HFF-Myc (cell line): ENCODE data around the gene TPRN.

Experiments
- DNase-seq: peaks from one replicate; pipeline ENCODE4 v3.0.0-alpha.2; 2011; ENCODE audit warnings: low read depth; ENCODE audit errors: extremely low read depth
- H3K4me3 ChIP-seq: replicated peaks from 2 replicates; pipeline ENCODE4 v1.5.1; 2011; ENCODE audit warnings: low read depth, mild to moderate bottlenecking, control low read depth, low read length
- CTCF ChIP-seq: IDR thresholded peaks from 2 replicates; pipeline ENCODE4 v1.5.1; 2012; ENCODE audit warnings: mild to moderate bottlenecking, low read depth, low read length, control low read depth; ENCODE audit errors: missing control alignments

The TPRN gene

DNA sequence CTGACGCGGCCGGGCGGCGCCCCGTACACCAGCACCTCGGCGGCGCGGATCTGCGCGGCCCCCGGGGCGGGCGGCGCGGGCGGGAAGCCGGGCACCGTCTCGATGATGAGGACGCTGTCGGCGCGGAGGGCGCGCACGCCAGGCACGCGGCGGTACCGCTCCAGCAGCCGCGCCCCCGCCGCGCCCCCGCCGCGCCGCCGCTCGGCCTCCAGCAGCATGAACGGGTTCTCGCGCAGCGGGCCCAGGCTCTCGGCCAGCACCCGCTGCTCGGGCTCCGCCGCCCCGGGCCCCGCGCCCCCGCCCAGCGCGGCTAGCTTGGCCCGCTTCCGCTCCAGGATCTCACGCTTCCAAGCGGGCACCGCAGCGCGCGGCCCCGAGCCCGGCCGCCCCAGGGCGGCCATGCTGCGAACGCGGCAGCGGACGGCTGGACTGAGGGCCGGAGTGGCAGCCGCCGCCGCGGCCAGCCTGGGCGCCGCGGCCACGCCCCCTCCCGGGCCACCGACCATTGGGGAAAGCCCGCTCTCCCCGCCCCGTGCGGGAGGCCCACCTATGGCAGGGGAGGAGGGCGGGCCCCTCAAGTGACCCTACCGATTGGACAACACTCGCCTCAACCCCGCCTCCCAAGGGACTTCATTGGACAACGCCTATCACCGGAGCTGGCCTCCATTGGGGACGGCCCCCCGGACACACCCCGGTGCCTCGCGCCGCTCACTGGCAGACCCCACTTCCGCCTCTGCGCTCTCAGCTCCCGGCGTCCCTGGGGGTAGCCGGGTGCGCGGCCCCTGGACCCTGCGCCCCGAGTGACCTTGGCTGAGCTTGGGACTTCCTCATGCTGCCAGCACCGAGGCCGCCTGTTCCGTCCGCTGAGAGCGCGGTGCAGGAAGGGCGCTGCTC, at the start of gene TPRN:
Gene TPRN, minus strand, starts transcription at position 431 of the 894 bp plus-strand sequence. Its CDS starts 30 bp downstream, at position 401.
- H3K4me3 ChIP-seq, result peak within 1 kb of the TSS; percentile 53
- DNase-seq, result peak; percentile 92
- no peak for TF ChIP-seq CTCF

GRCh38 chr9:137247916-137248175, 47.3 kb upstream of the TPRN start:
- no peak for DNase-seq
- no peak overlapping the region for H3K4me3 ChIP-seq
- no peak for TF ChIP-seq CTCF

DNA sequence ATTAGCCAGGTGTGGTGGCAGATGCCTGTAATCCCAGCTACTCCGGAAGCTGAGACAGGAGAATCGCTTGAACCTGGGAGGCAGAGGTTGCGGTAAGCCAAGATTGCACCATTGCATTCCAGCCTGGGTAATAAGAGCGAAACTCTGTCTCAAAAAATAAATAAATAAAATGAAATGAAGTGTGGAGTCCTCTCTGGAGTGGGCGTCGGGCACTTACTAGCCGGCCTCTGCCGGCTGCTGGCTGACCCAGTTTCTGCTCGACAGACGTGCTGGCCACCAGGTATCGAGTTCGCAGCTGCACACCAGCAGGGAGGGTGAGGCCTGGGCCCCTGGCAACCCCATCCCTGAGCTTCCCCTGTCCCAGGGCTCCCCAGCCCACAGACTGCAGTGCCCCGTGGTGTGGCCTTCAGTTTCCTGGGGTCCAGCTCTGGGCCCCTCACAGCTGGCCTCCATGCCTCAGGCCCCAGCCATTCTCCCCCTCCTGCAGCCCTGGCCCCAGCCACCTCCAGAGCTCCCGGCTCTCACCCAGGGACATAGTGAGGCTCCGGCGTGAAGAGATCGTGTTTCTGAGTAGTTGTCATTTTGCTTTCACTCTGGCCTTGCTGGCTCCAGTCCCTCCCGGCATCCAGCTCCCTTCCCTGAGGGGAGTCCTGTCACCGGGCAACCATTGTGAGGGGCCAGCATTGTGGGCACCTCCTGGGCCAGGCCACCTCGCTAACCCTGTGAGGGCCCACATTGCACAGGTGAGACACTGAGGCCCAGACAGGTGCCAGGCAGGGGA, 46.8 kb upstream of the TPRN start:
- no peak for DNase-seq
- no peak for TF ChIP-seq CTCF
- H3K4me3 ChIP-seq, result no peak overlapping the region

DNA sequence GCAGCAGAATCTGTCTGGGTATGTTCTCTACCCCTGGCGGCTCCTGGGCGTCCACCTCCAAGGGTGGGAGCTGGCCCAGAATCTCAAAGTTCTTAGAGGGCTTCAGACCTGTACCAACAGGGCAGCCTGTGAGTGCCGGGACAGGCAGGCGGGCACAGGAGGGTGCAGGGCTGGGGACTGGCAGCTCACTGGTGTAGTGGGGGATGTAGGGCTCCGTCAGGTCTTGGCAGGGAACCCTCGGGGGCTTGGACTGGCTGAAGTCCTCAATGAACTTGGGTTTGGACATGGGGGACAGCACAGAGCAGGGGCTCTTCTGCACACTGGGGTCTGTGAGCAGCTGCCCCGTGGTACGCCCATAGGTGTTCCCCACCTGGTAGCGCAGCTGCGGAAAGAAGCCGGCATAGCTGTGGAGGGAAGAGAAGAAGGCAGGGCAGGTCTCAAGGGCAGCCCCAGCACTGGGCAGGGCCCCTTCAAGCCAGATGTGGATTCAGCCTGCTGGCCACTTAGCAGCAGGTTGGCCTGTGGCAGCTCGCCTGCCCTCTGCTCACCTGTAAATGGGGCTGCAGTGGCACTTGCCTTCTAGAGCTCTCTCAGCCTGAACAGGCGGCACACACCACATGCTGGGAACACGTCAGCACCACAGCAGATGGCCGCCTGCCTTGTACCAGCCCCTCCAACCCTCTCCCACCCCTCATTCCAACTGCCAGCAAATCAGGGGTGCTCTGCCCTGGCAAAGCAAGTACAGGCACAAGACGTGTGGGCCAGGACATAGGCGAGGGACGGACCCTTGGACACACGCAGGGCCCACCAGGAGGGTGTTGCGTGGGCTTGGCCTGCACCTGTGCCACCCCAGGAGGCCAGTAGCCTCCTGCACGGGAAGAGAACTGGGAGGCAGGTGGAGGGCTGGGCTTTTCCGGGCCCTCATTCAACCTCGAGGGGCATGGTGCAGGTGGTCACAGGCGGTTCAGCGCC, 45.2 kb upstream of the TPRN start:
- no peak overlapping the region for H3K4me3 ChIP-seq
- no peak for DNase-seq
- TF ChIP-seq CTCF, result no peak

- TF ChIP-seq CTCF, result no peak
- H3K4me3 ChIP-seq, result no peak overlapping the region
- no peak for DNase-seq
These were observed 44.2 kb upstream of the TPRN start for GRCh38 chr9:137244486-137245449.
